Measurements from ENCODE around the gene EPB41L1.

EPB41L1 gene

DNA sequence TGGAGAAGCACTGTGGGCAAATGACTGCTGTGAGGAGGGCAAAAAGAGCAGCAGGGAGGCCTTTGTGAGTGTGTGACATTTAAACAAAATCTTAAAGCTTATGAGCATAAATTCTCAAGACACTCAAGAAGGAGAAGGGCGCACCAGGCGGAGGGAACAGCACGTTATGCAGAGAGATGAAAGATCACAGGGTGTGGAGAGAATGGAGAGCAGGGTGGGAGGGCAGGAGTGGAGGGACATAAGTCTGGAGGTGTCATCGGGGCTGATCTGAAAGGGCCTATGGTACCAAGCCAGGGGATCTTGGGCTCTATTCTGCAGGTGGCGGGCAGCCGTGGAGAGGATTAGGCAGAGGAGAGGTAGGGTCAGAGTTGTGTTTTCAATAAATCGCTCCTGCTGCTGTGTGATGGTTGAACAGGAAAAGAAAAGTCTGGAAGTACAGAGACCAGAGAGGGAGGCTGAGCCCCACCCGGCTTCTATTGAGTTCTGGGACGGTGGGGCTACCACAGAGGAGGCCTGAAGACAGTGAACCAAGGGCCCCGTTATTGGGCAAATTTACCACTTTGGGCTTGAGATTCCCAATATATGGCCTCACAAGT lies 127.3 kb downstream of the EPB41L1 start:
- no peak for DNase-seq (ENCODE audit: low spot score)

Measured in pons (tissue), 1 donor.